HL-60 (cell line): ENCODE measurements around the gene PDHX.

Source experiments
- DNase-seq, 2 experiments: peaks; one replicate each; pipeline ENCODE4 v3.0.0-alpha.2; 2010 to 2020; ENCODE audit warnings: low read depth in 1 of 2, low spot score in 1 of 2
- H3K27ac ChIP-seq: fragments of 250-450 bp; sonication (Bioruptor Pico); replicated peaks from 2 replicates; pipeline ENCODE4 v1.5.1; 2020; ENCODE audit warnings: mild to moderate bottlenecking, moderate library complexity
- H3K27me3 ChIP-seq: fragments of 250-450 bp; sonication (Bioruptor Pico); 2 replicates; pipeline ENCODE4 v1.5.1; 2021; ENCODE audit warnings: mild to moderate bottlenecking, moderate library complexity; ENCODE audit not compliant: insufficient read depth, poor library complexity, severe bottlenecking
- H3K4me3 ChIP-seq: replicated peaks from 2 replicates; pipeline ENCODE4 v1.5.1; 2011; ENCODE audit warnings: mild to moderate bottlenecking, control low read depth, low read length; ENCODE audit not compliant: insufficient read depth
- GABPA ChIP-seq: IDR thresholded peaks from 2 replicates; pipeline ENCODE4 v1.6.1; 2012; ENCODE audit warnings: low read depth
- POLR2AphosphoS5 ChIP-seq: IDR thresholded peaks from 2 replicates; pipeline ENCODE4 v1.6.1; 2012; ENCODE audit warnings: low read depth
- SPI1 ChIP-seq: IDR thresholded peaks from 2 replicates; pipeline ENCODE4 v1.6.1; 2012; ENCODE audit warnings: low read depth, mild to moderate bottlenecking, borderline replicate concordance
- TF ChIP-seq, protein P1 (sequence below): IDR thresholded peaks from 2 replicates; pipeline ENCODE4 v1.6.1; 2012; ENCODE audit warnings: low read depth; ENCODE audit not compliant: insufficient replicate concordance
- TF ChIP-seq, protein P2 (sequence below): IDR thresholded peaks from one replicate; pipeline ENCODE4 v1.5.1; 2011; ENCODE audit warnings: low read length, control low read depth, inconsistent platforms; ENCODE audit not compliant: insufficient read depth

The PDHX gene

DNA sequence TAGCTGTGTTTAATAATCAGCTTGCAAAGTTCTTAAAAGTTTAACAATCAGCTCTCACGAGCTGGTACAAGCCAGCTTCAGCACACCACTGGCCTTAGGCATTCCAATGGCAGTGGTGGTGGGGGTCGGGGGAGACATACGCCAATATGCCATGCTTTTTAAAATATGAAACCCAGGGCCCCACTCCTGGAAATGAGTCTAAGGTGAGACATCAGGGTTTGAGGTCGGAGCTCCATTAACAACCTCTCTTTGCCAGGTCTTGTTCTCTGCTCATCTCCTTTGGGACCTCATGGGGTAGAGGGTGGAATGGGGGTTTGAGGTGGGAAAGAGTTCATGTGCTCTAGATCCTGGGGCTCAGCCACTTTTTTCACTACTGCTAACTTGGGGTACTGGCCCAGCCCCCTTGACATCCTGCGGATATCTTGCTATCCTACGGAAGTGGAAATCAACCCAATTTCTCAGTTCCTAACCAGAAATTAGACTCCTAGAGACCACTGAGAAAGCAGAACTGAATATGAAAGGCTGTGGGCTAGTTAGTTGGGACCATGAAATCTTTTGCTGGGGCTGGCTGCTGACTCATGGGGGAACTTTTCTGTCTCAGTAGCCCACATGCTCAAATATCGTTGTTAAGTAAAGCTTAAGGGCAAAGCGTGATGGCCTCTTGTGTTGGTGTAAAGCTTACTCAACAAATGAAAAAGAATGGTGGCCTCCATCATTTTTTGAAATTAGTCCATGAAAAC lies 90.1 kb downstream of the PDHX start:
- peak in 1 of 2 experiments; percentile 55 for DNase-seq
- Histone ChIP-seq H3K27ac (peak overlapping the region; percentile 43), H3K27me3 (no peaks in the 10 kb centered on the region), H3K4me3 (no peak overlapping the region)
- TF ChIP-seq SPI1: peak; percentile 76
- TF ChIP-seq, protein P1, sequence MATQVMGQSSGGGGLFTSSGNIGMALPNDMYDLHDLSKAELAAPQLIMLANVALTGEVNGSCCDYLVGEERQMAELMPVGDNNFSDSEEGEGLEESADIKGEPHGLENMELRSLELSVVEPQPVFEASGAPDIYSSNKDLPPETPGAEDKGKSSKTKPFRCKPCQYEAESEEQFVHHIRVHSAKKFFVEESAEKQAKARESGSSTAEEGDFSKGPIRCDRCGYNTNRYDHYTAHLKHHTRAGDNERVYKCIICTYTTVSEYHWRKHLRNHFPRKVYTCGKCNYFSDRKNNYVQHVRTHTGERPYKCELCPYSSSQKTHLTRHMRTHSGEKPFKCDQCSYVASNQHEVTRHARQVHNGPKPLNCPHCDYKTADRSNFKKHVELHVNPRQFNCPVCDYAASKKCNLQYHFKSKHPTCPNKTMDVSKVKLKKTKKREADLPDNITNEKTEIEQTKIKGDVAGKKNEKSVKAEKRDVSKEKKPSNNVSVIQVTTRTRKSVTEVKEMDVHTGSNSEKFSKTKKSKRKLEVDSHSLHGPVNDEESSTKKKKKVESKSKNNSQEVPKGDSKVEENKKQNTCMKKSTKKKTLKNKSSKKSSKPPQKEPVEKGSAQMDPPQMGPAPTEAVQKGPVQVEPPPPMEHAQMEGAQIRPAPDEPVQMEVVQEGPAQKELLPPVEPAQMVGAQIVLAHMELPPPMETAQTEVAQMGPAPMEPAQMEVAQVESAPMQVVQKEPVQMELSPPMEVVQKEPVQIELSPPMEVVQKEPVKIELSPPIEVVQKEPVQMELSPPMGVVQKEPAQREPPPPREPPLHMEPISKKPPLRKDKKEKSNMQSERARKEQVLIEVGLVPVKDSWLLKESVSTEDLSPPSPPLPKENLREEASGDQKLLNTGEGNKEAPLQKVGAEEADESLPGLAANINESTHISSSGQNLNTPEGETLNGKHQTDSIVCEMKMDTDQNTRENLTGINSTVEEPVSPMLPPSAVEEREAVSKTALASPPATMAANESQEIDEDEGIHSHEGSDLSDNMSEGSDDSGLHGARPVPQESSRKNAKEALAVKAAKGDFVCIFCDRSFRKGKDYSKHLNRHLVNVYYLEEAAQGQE: no peak
- no peak for TF ChIP-seq POLR2AphosphoS5
- no peak for TF ChIP-seq GABPA
- TF ChIP-seq, protein P2, sequence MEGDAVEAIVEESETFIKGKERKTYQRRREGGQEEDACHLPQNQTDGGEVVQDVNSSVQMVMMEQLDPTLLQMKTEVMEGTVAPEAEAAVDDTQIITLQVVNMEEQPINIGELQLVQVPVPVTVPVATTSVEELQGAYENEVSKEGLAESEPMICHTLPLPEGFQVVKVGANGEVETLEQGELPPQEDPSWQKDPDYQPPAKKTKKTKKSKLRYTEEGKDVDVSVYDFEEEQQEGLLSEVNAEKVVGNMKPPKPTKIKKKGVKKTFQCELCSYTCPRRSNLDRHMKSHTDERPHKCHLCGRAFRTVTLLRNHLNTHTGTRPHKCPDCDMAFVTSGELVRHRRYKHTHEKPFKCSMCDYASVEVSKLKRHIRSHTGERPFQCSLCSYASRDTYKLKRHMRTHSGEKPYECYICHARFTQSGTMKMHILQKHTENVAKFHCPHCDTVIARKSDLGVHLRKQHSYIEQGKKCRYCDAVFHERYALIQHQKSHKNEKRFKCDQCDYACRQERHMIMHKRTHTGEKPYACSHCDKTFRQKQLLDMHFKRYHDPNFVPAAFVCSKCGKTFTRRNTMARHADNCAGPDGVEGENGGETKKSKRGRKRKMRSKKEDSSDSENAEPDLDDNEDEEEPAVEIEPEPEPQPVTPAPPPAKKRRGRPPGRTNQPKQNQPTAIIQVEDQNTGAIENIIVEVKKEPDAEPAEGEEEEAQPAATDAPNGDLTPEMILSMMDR: no peak

DNA sequence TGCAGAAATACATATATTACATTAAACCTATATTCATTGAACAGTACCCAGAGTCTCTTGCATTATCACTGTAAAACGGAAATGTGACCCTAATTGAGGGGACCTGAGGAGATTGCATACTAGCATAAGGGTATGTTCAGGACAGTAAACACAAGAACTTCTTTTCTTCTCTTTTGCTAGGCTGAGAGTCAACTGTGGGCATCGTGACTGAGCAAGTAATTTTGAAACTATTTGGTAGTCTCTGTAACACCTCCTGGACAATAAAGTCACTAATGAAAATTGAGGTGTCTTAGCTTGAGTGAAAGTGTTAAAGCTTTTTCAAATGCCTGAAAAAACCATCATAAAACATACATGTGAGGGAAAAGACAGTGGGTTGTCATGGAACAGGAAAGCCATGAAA lies 90.9 kb downstream of the PDHX start:
- H3K27ac ChIP-seq: peak overlapping the region; percentile 43
- DNase-seq: no peak
- no peak for TF ChIP-seq SPI1
- TF ChIP-seq, protein P1: no peak
- no peak for TF ChIP-seq GABPA
- TF ChIP-seq, protein P2: no peak
- no peak for TF ChIP-seq POLR2AphosphoS5
- no peak overlapping the region for H3K4me3 ChIP-seq
- H3K27me3 ChIP-seq: no peaks in the 10 kb centered on the region

DNA sequence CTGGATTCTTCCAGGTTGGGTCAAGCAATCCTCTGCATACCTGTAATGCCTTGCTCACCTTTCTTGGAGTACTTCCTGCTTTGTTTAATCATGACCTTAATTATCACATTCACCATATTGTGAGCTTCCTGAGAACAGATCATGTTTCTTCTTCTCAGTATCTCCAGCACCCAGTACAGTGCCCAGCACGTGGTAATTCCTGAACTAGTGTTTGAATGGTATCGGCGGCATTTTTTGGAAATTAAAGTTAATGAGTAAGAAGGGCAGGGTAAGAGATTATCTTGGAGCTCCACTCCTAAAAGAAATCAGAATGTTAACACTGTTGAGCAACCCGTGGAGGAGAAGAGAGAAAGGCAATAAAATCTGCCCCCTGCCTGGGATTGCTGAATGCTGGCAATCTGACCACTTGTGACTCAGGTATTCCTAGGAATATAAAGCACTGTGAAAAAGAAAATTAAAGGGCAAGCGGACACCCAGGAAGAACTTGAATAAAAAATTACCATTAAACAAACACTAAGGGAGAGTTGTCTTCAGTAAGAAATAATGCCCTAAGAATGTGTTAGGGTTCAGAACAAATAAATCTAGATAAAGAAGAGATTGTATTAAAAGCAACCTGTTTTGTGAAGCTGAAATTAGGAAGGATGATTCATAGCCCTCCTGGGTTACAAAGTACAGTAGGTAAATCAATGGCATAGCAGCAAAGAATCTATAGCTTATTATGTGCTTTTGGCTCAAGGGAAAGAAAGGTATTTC lies 92.9 kb downstream of the PDHX start:
- TF ChIP-seq, protein P1: no peak
- TF ChIP-seq GABPA (no peak), SPI1 (no peak), POLR2AphosphoS5 (no peak)
- TF ChIP-seq, protein P2: no peak
- Histone ChIP-seq H3K4me3 (no peak overlapping the region), H3K27me3 (no peaks in the 10 kb centered on the region), H3K27ac (no peak overlapping the region)
- DNase-seq: no peak
